VCaP (cell line): ENCODE data around the gene TRHDE.
"Not testable (repeated sequence)": the region's sequence is repeated elsewhere in the genome, so short reads cannot be mapped to it uniquely, and the experiment has no call there.

ENCODE experiments used
- H3K27ac ChIP-seq: fragments of 450-650 bp; 2 replicates; pipeline ENCODE4 v1.5.1; 2017
- TF ChIP-seq, protein P1 (sequence below): fragments of 450-650 bp; conservative IDR thresholded peaks from 2 replicates; pipeline ENCODE4 v1.5.1; 2017; ENCODE audit warnings: mild to moderate bottlenecking, moderate library complexity

Gene TRHDE

DNA sequence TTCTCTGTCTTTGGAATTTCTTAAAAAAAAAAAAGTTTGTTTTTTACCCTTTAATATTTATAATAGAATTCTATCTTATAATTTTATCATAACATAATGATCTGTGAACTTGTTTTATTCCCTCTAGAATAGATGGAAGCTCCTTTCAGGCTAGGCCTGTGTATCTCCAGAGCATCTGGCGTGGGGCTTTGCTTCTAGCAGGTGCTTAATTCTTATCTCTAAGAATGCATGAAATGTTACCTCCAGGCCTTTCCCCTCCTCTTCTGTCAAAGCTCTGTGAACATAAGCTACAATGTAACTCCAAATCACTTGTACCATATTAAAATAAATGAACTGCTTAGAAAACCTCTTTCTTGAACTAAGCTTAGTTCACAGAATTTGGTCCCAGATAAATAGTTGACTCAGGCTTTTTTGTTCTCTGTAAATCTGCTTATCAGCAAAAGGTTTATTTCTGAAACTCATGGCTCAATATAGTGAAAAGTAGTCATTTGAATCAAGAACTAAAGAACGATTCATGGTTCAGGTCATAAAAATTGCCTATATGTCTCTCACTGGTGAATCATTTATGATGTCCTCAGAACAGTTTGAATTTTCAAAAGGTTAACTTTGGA lies 407.1 kb downstream of the TRHDE start:
- TF ChIP-seq, protein P1, sequence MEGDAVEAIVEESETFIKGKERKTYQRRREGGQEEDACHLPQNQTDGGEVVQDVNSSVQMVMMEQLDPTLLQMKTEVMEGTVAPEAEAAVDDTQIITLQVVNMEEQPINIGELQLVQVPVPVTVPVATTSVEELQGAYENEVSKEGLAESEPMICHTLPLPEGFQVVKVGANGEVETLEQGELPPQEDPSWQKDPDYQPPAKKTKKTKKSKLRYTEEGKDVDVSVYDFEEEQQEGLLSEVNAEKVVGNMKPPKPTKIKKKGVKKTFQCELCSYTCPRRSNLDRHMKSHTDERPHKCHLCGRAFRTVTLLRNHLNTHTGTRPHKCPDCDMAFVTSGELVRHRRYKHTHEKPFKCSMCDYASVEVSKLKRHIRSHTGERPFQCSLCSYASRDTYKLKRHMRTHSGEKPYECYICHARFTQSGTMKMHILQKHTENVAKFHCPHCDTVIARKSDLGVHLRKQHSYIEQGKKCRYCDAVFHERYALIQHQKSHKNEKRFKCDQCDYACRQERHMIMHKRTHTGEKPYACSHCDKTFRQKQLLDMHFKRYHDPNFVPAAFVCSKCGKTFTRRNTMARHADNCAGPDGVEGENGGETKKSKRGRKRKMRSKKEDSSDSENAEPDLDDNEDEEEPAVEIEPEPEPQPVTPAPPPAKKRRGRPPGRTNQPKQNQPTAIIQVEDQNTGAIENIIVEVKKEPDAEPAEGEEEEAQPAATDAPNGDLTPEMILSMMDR: no peak
- H3K27ac ChIP-seq: no peak overlapping the region

DNA sequence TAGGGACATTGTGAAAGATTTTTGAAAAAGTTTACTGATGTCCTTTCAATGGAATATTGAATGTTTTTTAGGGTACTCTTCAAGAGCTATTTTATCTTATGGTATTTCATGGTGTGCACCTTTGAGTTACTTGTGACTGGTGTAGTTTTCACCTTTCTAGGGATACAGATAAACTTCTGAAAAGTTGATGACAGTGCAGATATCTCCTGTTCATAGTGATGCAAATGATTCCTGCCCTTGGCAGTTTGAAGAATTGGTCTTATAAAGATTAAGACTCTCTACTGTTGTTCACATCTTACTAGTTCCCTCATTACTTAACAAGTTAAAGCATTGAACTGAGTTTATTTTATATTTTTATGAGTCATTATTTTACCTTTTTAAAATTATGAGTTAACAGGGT lies 408.9 kb downstream of the TRHDE start:
- TF ChIP-seq, protein P1: no peak
- H3K27ac ChIP-seq: no peak overlapping the region

DNA sequence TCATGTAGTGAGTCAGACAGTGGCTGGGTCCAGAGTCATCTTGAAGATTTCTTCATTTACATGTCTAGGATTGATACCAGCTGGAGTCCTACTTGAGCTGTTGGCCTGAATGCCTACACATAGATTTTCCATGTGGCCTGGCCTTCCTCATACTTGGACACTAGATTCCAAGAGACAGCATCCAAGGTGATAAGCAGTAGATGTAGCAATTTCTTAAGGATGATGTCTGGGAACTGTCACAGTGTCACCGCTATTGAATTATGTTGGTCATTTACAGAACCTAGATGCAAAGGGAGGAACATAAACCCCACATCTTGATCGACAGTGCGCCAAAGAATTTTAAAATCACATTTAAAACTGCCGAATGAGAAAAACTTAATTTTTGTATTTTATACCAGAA lies 412.3 kb downstream of the TRHDE start:
- TF ChIP-seq, protein P1: no peak
- H3K27ac ChIP-seq: no peak overlapping the region

DNA sequence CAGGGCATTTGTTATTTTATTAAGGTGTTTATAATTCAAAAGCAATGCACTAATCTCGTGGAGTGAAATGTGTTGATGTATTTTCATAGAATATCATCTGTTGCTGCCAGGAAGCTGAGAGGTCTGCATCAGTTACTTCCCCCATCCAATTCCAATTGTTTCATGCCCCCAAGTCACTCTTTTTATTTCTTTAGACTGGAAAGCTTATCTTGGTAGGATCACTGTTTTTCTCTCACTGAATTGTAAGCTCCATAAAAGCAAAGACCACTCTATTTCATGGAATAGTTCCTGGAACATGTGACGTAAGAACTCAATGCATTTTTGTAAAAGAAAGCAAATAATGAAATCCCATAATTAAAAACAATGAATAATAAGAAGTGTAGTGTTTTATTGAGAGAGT lies 420.2 kb downstream of the TRHDE start:
- TF ChIP-seq, protein P1: no peak
- no peak overlapping the region for H3K27ac ChIP-seq

DNA sequence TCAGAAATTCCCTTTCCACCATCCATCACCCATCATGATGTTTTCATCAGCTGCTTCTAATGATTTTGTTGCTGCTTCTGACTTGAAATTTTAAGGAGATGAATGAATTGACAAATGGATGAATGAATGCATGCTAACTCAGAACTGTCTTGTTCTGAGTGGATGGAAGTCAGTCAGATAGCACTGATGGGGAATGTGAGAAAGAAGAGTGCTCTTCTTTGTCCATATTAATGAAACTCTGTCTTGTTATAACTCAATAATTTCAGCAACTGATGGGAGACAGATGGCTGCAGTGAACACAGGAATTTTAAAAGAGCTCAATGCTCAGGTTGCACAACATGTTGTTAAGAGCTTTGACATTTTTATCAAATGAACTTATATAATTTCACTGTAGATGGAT lies 422.0 kb downstream of the TRHDE start:
- H3K27ac ChIP-seq: no peak overlapping the region
- TF ChIP-seq, protein P1: no peak

DNA sequence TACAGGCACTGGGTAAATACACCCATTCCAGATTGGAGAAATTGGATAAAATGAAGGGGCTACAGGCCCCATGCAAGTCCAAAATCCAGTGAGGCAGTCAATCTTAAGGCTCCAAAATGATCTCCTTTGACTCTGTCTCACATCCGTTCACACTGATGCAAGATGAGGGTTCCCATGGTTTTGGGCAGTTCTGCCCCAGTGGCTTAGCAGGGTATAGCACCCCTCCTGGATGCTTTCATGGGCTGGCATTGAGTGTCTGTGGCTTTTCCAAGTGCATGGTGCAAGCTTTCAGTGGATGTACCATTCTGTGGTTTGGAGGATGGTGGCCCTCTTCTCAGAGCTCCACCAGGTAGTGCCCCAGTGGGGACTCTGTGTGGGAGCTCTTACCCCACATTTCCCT lies 427.2 kb downstream of the TRHDE start:
- TF ChIP-seq, protein P1: no peak; the same call in 1 of the 2 replicates
- no peak overlapping the region for H3K27ac ChIP-seq

DNA sequence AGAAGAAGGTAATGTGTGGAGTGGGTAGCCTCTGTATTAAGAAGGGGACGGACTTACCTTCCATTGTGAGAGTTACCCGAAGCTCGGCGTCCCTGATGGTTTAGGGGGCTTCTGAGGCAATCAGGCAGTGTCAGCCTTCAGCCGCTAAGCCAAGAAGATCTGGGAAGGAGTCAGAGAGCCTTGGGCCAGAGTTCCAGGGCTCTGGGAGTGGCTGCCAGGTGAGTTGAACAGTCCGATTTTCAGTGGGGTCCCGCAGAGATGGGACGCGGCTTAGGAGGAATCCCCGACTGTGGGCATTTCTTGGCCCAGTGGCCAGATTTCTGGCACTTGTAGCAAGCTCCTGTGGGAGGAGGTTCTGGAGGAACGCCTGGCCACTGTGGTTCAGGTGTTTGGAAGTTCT lies 439.9 kb downstream of the TRHDE start:
- not testable (repeated sequence) for H3K27ac ChIP-seq

DNA sequence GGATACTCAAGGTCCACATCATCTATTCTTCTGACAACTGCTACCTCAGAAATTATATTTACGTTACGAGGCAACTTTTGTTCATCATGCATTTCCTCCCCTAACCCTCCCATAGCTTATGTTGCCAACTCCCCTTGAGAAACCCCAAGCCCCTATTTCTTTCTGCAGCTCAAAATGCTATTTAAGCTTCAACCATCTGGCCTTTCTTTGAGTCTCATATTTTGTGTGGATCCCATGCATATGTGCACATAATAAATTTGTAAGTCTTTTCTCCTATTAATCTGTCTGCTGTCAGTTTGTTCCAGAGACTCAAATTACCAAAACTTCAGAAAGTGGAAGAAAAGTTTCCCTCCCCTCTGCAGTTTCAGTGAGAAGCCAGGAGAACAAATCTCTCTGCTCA lies 444.1 kb downstream of the TRHDE start:
- TF ChIP-seq, protein P1: no peak
- no peak overlapping the region for H3K27ac ChIP-seq
